Measurements from ENCODE around the gene CTNNAL1. TPM values are rescaled to one million over a fixed set of nuclear protein-coding genes. Genes with fewer than 3 reads are reported as not detected.

CTNNAL1 gene
- total and polyA plus RNA-seq, 9 of the 15 experiments (the other 6 are each of a cell fraction or from before 2014, with no cell fraction given) = 23.2 to 78.0 (median 46.7) TPM

- TF ChIP-seq ZNF584 (CRISPR knock-in tag; IDR thresholded peaks at IDR 0.05; ENCODE audit: low read depth) (no peak), ZFP36 (IDR thresholded peaks at IDR 0.05; ENCODE audit: low read depth, low read length, partially characterized antibody) (no peak), HIVEP1 (CRISPR knock-in tag; IDR thresholded peaks at IDR 0.05) (no peak), TBL1XR1 (IDR thresholded peaks at IDR 0.05; ENCODE audit: low read length in 2 of 2) (peak in 1 of 2 experiments; percentile 83; a peak in 1 of 4 replicates), KDM4B (IDR thresholded peaks at IDR 0.05; ENCODE audit: borderline replicate concordance in 2 of 2, low read depth in 1 of 2) (no peak; a peak in 1 of 4 replicates), KAT7 (CRISPR knock-in tag; IDR thresholded peaks at IDR 0.05; ENCODE audit: borderline replicate concordance) (peak; percentile 68; the same call in 1 of the 2 replicates), KLF16 (IDR thresholded peaks at IDR 0.05) (no peak), ZBTB2 (IDR thresholded peaks at IDR 0.05) (peak; percentile 41; the same call in 1 of the 2 replicates), OTX1 (CRISPR knock-in tag; IDR thresholded peaks at IDR 0.05) (no peak), E2F3 (CRISPR knock-in tag; IDR thresholded peaks at IDR 0.05) (peak; percentile 68; the same call in 1 of the 2 replicates), ZNF232 (CRISPR knock-in tag; IDR thresholded peaks at IDR 0.05) (0 out of 2 replicates have a peak, but pooled peaks have one; percentile 61), TBP (optimal IDR thresholded peaks at IDR 0.05; ENCODE audit: low read depth, low read length) (peak; percentile 62), MEF2A (IDR thresholded peaks at IDR 0.05; ENCODE audit: control insufficient read depth, low read depth, low read length) (0 out of 2 replicates have a peak, but pooled peaks have one; percentile 5), BRD4 (IDR thresholded peaks at IDR 0.05) (no peak), TCF3 (CRISPR knock-in tag; IDR thresholded peaks at IDR 0.05) (0 out of 2 replicates have a peak, but pooled peaks have one; percentile 3)
- TF ChIP-seq, protein P1, sequence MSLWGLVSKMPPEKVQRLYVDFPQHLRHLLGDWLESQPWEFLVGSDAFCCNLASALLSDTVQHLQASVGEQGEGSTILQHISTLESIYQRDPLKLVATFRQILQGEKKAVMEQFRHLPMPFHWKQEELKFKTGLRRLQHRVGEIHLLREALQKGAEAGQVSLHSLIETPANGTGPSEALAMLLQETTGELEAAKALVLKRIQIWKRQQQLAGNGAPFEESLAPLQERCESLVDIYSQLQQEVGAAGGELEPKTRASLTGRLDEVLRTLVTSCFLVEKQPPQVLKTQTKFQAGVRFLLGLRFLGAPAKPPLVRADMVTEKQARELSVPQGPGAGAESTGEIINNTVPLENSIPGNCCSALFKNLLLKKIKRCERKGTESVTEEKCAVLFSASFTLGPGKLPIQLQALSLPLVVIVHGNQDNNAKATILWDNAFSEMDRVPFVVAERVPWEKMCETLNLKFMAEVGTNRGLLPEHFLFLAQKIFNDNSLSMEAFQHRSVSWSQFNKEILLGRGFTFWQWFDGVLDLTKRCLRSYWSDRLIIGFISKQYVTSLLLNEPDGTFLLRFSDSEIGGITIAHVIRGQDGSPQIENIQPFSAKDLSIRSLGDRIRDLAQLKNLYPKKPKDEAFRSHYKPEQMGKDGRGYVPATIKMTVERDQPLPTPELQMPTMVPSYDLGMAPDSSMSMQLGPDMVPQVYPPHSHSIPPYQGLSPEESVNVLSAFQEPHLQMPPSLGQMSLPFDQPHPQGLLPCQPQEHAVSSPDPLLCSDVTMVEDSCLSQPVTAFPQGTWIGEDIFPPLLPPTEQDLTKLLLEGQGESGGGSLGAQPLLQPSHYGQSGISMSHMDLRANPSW (CRISPR knock-in tag; IDR thresholded peaks at IDR 0.05) = no peak
- TF ChIP-seq, protein P2, sequence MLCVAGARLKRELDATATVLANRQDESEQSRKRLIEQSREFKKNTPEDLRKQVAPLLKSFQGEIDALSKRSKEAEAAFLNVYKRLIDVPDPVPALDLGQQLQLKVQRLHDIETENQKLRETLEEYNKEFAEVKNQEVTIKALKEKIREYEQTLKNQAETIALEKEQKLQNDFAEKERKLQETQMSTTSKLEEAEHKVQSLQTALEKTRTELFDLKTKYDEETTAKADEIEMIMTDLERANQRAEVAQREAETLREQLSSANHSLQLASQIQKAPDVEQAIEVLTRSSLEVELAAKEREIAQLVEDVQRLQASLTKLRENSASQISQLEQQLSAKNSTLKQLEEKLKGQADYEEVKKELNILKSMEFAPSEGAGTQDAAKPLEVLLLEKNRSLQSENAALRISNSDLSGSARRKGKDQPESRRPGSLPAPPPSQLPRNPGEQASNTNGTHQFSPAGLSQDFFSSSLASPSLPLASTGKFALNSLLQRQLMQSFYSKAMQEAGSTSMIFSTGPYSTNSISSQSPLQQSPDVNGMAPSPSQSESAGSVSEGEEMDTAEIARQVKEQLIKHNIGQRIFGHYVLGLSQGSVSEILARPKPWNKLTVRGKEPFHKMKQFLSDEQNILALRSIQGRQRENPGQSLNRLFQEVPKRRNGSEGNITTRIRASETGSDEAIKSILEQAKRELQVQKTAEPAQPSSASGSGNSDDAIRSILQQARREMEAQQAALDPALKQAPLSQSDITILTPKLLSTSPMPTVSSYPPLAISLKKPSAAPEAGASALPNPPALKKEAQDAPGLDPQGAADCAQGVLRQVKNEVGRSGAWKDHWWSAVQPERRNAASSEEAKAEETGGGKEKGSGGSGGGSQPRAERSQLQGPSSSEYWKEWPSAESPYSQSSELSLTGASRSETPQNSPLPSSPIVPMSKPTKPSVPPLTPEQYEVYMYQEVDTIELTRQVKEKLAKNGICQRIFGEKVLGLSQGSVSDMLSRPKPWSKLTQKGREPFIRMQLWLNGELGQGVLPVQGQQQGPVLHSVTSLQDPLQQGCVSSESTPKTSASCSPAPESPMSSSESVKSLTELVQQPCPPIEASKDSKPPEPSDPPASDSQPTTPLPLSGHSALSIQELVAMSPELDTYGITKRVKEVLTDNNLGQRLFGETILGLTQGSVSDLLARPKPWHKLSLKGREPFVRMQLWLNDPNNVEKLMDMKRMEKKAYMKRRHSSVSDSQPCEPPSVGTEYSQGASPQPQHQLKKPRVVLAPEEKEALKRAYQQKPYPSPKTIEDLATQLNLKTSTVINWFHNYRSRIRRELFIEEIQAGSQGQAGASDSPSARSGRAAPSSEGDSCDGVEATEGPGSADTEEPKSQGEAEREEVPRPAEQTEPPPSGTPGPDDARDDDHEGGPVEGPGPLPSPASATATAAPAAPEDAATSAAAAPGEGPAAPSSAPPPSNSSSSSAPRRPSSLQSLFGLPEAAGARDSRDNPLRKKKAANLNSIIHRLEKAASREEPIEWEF (CRISPR knock-in tag; IDR thresholded peaks at IDR 0.05) = no peak
- TF ChIP-seq, protein P3, sequence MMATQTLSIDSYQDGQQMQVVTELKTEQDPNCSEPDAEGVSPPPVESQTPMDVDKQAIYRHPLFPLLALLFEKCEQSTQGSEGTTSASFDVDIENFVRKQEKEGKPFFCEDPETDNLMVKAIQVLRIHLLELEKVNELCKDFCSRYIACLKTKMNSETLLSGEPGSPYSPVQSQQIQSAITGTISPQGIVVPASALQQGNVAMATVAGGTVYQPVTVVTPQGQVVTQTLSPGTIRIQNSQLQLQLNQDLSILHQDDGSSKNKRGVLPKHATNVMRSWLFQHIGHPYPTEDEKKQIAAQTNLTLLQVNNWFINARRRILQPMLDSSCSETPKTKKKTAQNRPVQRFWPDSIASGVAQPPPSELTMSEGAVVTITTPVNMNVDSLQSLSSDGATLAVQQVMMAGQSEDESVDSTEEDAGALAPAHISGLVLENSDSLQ (IDR thresholded peaks at IDR 0.05) = 0 out of 2 replicates have a peak, but pooled peaks have one; percentile 7
Measured at GRCh38 chr9:108933718-108934322, 79.5 kb downstream of the CTNNAL1 start, which contains the start of gene ELP1 (continued).
